Stimulated activated CD4-positive, alpha-beta T cell treated with anti-CD3 and anti-CD28 coated beads, TNF-alpha, amount 100 ng/mL, for 4 hours (primary cell): Measurements from ENCODE around the gene PRKD3.
"Not testable (repeated sequence)": the region's sequence is repeated elsewhere in the genome, so short reads cannot be mapped to it uniquely, and the experiment has no call there.

ENCODE experiments used
- DNase-seq, 3 experiments: peaks; one replicate each; pipeline ENCODE4 v3.0.0-alpha.2; 2020; ENCODE audit warnings: low read depth in 3 of 3

PRKD3 gene

GRCh38 chr2:37316181-37316580 lies 8.5 kb downstream of the PRKD3 start:
- no peak for DNase-seq

DNA sequence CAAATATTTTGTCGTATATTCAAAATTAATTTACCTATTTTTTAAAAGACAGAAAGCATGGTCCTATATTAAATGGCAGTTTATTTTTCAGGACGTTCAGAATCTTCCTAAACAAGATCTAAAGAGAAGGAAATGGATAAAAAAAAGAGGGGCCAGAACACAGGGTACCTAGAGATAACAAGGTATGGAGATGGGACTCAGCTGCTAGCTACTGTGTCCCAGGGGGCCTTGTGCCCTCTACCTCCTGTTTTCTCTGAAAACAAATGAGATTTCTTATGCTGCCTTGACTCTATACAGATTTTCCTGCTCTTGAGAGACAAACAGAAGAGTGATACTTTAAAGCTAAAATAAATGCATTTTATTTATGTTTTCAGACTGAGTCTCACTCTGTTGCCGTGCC lies 9.3 kb downstream of the PRKD3 start:
- no peak for DNase-seq

DNA sequence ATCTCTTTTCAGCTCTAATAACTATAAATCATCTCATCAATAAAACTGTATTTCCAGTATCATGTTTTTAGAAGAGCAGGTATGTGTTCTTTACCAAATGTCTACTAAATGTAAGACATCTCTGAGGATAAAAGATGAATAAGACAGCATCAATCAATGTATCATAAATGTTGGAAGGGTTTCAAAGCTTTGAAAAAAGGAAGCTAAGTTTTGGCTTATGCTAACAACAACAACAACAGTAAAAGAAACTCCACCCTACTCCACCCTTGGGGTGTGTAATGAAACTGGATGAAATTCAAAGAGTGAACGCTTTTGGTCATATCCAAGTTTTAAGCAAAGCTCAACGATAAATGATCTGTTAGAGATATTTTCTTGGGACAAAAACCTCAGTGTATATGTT lies 17.1 kb downstream of the PRKD3 start:
- no peak for DNase-seq

DNA sequence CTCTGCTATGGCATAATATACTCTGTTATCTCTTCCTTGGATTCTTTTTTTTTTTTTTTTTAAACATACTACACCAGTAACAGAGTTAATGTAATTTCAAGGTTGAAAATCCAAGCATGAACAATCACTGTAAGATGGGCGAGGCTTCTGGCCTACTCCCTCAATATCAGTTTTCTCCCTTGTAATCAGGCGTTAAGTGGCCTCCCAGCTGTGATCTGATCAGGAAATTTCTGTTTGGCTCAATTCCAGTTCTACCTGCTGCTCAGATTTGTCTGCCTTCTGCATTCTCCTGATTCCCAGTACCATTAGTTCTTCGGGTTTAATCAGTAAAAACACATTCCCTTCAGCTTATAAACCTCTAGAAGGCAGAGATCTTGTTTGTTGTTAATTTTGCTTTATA lies 18.6 kb downstream of the PRKD3 start:
- DNase-seq, result no peak

GRCh38 chr2:37302701-37303252 lies 21.9 kb downstream of the PRKD3 start:
- no peak for DNase-seq

DNA sequence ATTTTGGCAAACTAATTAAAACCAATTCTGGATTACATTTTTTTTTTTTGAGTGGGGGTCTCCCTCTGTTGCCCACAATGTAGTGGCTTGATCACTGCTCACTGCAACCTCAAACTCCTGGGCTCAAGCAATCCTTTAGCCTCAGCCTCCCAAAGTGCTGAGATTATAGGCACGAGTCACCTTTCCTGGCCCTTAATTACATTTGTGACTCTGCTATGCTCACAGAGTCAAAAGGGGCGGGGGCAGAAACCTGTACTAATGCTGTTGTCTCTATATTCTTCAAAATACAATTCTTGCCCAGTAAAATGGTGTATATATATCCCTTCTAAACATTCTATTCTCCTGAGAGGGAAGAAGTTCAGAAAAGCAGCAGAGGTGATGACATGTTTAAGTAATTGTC lies 23.2 kb downstream of the PRKD3 start:
- no peak for DNase-seq

DNA sequence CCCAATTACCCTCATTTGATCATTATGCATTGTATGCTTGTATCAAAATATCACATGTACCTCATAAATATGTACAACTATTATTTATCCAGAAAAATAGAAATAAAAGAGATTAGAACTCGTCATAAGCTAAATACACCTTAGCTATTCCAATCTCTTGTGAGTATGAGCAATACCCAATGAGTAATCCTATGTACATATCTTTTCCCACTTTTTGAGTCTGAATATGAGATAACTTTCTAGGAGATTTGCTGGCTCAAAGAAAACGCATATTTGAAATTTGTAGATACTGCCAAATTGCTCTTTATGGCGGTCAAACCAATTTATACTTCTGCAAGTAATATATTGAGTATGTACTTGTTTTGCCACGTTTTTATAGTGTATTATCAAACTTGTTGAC lies 24.1 kb downstream of the PRKD3 start:
- no peak for DNase-seq

DNA sequence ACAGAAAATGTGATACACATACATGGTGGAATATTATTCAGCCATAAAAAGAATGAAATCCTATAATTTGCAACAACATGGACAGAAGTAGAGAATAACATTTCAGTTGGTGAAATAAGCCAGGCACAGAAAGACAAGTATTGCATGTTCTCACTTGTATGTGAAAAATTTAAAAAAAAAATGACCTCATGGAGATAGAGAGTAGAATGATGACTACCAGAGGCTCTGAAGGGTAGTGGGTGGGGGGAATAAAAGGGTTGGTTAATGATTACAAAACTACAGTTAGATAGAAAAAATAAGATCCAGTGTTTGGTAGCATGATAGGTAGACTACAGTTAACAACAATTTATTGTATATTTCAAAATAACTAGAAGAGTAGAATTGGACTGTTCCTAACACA lies 24.5 kb downstream of the PRKD3 start:
- no peak for DNase-seq

DNA sequence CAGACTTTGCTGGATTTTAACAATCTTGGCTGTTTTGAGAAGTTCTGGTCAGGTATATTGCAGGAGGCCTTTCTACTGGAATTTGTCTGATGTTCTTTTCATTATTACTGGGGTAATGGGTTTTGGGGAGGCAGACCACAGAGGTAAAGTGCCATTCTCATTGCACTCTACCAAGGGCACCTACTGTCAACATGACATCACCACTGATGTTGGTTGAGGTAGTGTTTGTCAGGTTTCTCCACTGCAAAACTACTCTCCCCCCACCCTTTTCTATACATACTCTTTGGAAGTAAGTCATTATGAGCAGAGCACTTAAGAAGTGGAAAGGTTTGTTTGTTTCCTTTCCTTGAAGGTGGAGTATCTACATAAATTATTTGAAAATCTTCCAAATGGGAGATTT lies 27.0 kb downstream of the PRKD3 start:
- DNase-seq, result no peak

DNA sequence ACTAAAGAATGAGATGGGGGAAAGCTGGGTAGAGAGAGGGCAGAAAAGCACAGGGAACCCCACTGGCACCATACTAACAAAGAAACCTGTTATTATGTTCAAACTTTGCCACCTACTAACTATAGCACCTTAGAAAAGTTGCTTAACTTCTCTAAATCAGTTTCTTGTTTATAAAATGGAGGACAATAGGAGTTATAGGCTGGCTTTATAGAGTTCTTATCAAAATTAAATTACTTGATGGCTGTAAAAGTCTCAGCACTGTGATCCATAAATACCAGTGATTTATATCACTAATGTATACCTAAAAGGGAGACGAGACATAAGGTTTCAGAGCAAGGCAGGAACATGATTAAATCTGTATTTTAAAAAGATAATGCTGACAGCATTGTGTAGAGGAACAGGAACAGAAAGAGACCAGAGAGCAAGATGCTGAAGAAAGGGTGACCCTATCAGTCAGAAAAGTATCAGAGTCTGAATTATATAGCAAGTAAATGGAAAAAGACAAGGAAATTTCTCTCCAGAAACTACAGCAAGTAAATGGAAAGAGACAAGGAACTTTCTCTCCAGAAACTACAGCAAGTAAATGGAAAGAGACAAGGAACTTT lies 29.1 kb downstream of the PRKD3 start:
- DNase-seq, result no peak

- not testable (repeated sequence) for DNase-seq
Observed at GRCh38 chr2:37294858-37295257, 29.8 kb downstream of the PRKD3 start.

- no peak for DNase-seq
Observed at GRCh38 chr2:37291680-37292079, 33.0 kb downstream of the PRKD3 start.

- no peak for DNase-seq
Observed at GRCh38 chr2:37287966-37288365, 36.7 kb downstream of the PRKD3 start.

GRCh38 chr2:37284381-37284780 lies 40.3 kb downstream of the PRKD3 start:
- DNase-seq, result no peak

DNA sequence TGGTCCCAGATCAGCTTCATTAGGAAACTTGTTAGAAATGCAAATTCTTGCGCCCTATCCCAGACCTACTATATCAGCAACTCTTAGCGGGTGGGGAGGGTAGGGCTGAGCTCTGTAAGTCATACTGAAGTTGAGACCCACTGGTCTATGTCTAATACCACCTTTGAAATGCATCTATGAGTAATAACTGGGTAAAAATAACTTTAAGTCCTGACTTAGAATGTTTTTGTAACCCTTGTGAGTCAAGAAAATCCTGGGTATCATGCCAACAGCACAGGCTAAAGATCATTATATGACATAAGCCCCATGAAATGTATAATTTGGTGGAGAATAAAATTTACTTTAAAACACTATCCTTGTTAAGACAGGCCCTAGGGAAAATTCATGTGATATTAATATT lies 41.4 kb downstream of the PRKD3 start:
- no peak for DNase-seq

DNA sequence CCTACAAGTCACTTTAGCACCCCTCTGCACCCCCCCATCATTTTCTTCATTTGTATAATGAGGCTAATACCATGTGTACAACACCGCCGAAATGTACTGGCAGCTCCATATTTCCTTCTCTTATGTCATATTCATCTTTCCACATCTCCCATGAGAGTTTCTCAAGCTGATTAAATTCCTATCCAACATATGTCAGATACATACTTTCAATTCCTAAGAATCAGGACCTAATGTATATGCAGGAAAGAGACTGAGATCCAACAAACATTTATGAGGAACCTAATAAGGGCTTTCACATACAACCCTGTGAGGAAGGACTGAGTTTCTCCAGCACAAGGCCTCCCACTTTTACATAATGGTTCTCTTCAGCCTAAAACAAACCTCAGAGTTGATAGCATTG lies 41.9 kb downstream of the PRKD3 start:
- DNase-seq, result no peak

GRCh38 chr2:37281916-37282315 lies 42.7 kb downstream of the PRKD3 start:
- no peak for DNase-seq

- no peak for DNase-seq
Observed at GRCh38 chr2:37276291-37276690, 48.3 kb downstream of the PRKD3 start.
